Stimulated activated CD8-positive, alpha-beta memory T cell treated with anti-CD3 and anti-CD28 coated beads, Interleukin-4, amount 100 ng/mL, for 1 hour (primary cell): ENCODE results near the gene GRAMD2B.

Experiments used
- DNase-seq, 2 donors: peaks; one replicate each; pipeline ENCODE4 v3.0.0-alpha.2; 2020; ENCODE audit warnings: low read depth in 2 of 2, low spot score in 1 of 2

The GRAMD2B gene

DNA sequence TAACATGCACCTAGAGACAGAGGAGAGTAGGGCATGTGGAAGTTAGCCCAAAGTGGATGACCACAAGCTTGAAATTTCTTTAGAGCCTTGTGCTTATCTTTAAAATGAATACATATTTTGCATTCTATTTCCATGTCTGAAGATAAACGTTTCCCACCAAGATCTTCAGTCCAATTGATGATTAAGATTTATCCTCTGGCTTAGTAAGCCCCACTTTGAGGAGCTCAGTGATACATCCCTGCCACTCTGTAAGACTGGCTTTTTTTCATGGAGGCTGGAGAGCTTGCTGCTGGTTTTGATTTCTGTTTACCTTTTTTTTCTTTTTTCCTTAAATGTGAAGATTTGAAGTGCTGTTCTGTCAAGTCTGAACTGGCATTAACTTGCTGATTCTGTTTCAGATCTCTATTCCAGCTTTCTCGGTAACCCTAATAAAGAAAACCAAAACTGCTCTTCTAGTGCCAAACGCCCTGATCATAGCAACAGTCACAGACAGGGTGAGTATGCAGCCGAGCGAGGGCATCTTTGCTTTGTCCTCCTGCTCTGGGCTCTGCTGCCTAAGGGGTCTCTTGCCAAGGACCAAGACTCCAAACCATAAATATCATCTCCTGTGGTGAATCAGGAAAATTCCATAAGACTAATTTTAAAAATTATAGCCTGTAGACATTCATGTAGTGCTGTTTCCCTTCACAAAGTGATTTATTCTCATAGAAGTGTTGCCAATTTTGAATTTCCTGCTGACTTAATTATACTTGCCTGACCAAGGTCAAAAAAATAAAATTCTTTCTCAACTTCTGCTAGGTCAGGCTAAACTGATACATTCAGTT lies 54.3 kb downstream of the GRAMD2B start:
- no peak for DNase-seq

- DNase-seq = no peak
Measured at GRCh38 chr5:126479810-126480209, 56.6 kb downstream of the GRAMD2B start.

- no peak for DNase-seq
Measured at GRCh38 chr5:126480824-126481223, 57.6 kb downstream of the GRAMD2B start.

DNA sequence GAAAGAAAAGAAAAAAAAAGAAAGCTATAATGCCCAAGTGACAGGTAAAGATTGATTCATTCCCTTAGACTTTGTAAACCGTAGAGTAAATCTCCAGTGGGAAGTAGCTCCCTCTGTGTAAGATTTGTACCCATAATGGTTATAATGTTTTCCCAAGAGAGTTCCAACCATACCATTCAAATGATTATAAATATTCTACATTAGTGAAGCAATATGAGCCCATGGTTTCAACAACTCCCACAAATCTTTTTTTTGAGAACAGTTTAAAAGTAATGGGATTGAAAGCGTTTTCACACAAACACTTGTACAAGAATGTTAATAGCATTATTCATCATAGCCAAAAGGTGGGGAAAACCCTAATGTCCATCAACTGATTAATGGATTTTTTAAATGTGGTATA lies 58.0 kb downstream of the GRAMD2B start:
- DNase-seq = no peak

- no peak for DNase-seq
Measured at GRCh38 chr5:126482591-126482990, 59.4 kb downstream of the GRAMD2B start.

- no peak for DNase-seq
Measured at GRCh38 chr5:126483156-126483555, 59.9 kb downstream of the GRAMD2B start.

- DNase-seq = no peak
Measured at GRCh38 chr5:126484253-126484652, 61.0 kb downstream of the GRAMD2B start.

DNA sequence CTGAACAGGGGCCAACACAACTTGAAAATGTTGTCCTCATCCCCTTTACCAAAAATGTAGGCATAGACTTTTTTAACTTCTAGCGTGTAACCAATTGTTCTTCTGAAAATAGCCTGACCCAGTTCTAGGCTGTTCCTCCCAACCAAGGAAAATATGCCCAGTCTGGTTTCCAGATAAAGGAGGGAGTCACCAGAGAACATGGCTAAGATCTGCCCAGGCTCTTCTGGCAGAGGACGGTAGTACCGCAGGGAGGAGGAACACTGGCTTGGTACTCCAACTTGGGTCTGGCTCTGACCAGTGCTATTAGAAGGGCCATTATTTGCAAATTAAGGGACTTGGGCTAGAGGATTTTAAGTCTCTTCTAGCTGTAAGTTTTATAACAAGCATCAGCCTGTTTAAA lies 63.1 kb downstream of the GRAMD2B start:
- no peak for DNase-seq

GRCh38 chr5:126487596-126487995 lies 64.4 kb downstream of the GRAMD2B start:
- DNase-seq = no peak

- DNase-seq = no peak
Measured at GRCh38 chr5:126488443-126489065, 65.3 kb downstream of the GRAMD2B start.

DNA sequence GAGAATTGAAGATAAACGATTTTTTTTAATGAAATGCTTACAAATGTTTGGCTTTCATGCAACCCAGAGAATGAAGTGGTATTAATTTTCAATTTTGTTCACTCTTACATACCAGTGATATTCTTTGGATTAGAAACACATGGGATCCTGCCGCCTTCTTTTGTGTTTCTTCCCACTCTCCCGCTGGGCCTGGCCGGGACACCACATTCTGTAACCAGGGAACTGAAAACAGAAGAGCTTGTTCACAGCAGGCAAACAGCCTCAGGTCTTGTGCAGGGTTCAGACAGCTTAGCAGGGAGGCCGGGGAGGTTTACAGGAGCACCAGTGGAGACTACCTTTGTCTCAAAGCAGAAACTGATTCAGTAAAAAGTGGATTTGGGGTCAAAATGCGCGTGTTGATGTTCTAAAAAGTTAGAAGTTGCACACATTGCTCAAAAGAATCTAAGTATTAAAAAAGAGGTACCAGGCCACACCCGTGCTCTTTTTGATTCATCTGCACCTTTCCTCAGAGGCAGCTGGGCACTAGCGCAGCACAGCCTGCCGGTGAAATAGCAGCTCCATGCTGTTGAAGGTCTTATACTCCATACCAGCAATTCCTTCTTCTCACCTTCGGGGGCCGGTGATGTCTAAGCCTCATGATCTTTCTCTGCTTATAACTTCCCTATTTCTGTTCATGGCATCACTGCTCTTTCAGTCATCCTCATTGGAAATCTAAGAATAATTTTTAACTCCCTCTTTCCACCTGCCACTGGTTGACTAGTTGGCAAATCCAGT lies 67.1 kb downstream of the GRAMD2B start:
- no peak for DNase-seq

GRCh38 chr5:126492939-126493338 lies 69.7 kb downstream of the GRAMD2B start:
- DNase-seq = no peak

GRCh38 chr5:126494393-126494792 lies 71.2 kb downstream of the GRAMD2B start:
- no peak for DNase-seq

- DNase-seq = no peak
Measured at GRCh38 chr5:126497506-126497905, 74.3 kb downstream of the GRAMD2B start.

DNA sequence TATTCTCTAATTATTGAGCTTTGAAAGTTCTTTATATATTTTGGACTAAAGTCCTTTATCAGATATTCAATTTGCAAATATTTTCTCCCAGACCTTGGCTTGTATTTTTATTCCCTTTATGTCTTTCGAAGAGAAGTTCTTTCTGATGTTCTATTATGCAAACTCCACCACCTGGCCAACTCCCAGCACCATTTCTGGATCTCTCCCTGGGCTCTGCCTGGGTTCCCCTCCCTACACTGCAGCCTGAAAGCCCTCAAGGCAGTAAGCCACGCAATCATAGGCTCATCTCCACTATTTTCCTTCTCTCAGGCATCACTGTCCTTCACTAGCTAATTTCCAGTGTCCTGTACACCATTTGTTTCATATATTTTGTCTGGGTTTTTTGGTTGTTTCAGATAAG lies 76.1 kb downstream of the GRAMD2B start:
- DNase-seq = no peak

DNA sequence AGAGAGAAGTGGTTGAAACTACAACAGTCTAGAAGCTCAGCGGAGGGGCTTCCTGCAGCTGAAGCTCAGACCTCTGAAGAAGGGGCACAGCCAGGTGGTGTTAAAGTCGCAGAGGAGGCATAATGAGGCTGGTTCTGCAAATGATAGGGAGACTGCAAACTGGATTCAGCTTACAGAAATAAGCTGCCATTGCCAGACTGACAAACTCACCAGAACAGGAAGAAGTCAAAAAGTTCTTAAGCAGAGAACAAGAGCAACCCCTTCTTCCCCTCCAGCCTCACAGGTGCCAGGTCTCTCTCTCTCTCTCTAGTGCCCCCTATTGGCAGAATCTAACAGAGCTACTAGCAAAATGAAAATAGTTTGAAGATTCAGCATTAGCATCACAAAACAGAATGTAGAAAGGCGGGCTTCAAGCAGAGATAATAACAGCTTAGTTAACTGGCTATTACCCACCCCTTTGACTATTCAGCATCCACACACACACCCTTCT lies 76.7 kb downstream of the GRAMD2B start:
- no peak for DNase-seq

DNA sequence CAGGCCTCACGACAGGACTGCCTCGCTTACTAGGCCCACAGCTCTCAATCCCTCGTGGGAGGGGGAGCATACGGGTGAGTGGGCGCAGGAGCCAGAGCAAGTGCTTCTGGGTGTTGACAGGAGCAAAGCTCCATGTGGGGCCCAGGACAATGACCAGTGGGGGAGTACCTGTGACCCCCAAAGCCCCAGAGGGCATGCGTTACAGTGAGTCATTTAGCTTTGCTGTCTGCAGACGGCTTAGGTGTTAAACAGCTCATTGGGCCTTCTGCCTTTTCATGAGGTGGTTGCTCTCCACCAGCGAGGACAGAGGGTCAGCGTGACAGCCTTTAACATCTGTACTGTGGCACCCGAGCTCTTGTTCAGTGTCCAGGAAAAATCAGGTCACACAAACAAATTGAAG lies 78.2 kb downstream of the GRAMD2B start:
- no peak for DNase-seq

DNA sequence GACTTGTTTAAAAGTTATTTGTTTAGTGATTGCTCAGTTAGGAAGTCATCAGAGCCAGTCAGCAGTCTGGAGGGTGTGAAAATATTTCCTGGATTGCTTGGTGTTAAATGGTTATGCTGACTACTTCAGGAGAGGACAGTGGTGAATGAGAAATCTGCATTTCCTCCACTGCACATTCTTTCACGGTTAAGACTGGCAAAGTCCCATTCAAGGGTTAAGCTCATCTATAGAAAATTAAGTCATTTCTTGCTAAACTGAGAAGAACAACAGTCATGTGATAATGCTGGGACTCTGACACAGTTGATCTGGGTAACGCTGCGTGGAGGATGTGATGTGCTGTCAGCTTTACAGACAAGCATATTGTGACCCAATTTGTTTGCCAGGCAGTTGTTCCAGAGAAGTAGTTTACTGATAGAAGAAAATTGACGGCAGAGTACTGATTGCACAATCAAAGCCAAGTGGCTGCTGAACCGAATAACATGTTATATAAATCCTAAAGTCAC lies 80.4 kb downstream of the GRAMD2B start:
- no peak for DNase-seq

GRCh38 chr5:126506079-126506478 lies 82.9 kb downstream of the GRAMD2B start:
- no peak for DNase-seq

GRCh38 chr5:126508251-126508961 lies 85.2 kb downstream of the GRAMD2B start:
- no peak for DNase-seq

DNA sequence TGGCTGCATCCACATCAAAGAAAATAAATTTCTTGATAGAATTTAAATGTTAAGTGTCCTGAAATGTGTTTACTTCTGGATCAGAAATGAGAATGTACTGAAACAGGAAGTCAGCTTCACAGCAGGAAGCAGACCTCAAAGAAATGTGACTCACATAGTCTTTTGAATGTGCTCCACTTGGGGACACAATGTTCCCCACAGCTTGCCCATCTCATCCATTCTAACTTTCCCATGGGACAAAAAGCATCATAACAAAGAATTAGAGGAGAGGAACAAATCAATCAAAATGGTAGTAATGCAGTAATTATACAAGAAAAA lies 85.7 kb downstream of the GRAMD2B start:
- DNase-seq = no peak
